NCI-H2227 (cell line): Measurements from ENCODE around the gene GANC.
A peak's percentile ranks its signal among the peaks of the same experiment; 100 is the strongest.
"Not testable (repeated sequence)": the region's sequence is repeated elsewhere in the genome, so short reads cannot be mapped to it uniquely, and the experiment has no call there.

Experiments
- DNase-seq: peaks from one replicate; lab custom pipeline; 2025; ENCODE audit not compliant: unreplicated experiment; lab: John Stamatoyannopoulos, UW

Gene GANC

GRCh38 chr15:42272939-42273899 is at the start of gene GANC, which contains the start of gene TMEM87A:
Gene GANC, plus strand, starts transcription at chr15:42273201. Its CDS starts 1,281 bp downstream, at chr15:42274482.
Gene TMEM87A, minus strand, starts transcription at chr15:42273433. Its CDS starts 35 bp downstream, at chr15:42273398.
- peak; percentile 97 for DNase-seq

- DNase-seq, result no peak
Measured at GRCh38 chr15:42226648-42227047, 46.4 kb upstream of the GANC start.

GRCh38 chr15:42228036-42228435 is 45.0 kb upstream of the GANC start:
- no peak for DNase-seq

GRCh38 chr15:42228981-42229380 is 44.0 kb upstream of the GANC start:
- not testable (repeated sequence) for DNase-seq

GRCh38 chr15:42231088-42231487 is 41.9 kb upstream of the GANC start:
- no peak for DNase-seq

GRCh38 chr15:42232606-42233005 is 40.4 kb upstream of the GANC start:
- no peak for DNase-seq

GRCh38 chr15:42233107-42233506 is 39.9 kb upstream of the GANC start:
- DNase-seq, result no peak

- DNase-seq, result no peak
Measured at GRCh38 chr15:42239528-42240182, 33.3 kb upstream of the GANC start.

- DNase-seq, result no peak
Measured at GRCh38 chr15:42240823-42241222, 32.2 kb upstream of the GANC start.

GRCh38 chr15:42253300-42253699 is 19.7 kb upstream of the GANC start:
- DNase-seq, result no peak

GRCh38 chr15:42264795-42265194 is 8.2 kb upstream of the GANC start:
- no peak for DNase-seq

GRCh38 chr15:42267286-42267685 is 5.7 kb upstream of the GANC start:
- no peak for DNase-seq

GRCh38 chr15:42270551-42270950 is 2.5 kb upstream of the GANC start:
- no peak for DNase-seq

- DNase-seq, result no peak
Measured at GRCh38 chr15:42270996-42271395, 2.0 kb upstream of the GANC start.

- peak; percentile 24 for DNase-seq
Measured at GRCh38 chr15:42273900-42274701, 1.1 kb downstream of the GANC start.

- no peak for DNase-seq
Measured at GRCh38 chr15:42274702-42274989, 1.6 kb downstream of the GANC start.

- DNase-seq, result no peak
Measured at GRCh38 chr15:42275780-42276391, 2.9 kb downstream of the GANC start.

GRCh38 chr15:42276762-42277161 is 3.8 kb downstream of the GANC start:
- DNase-seq, result no peak

- DNase-seq, result no peak
Measured at GRCh38 chr15:42279234-42279723, 6.3 kb downstream of the GANC start.

GRCh38 chr15:42282344-42282743 is 9.3 kb downstream of the GANC start:
- no peak for DNase-seq

GRCh38 chr15:42282926-42283325 is 9.9 kb downstream of the GANC start:
- DNase-seq, result no peak
